Measurements from ENCODE around the gene MCTP1.

The MCTP1 gene

GRCh38 chr5:94870511-94871183 is 414.2 kb downstream of the MCTP1 start:
- DNase-seq (ENCODE audit: low read depth), result no peak
- TF ChIP-seq CTCF (IDR thresholded peaks at IDR 0.05; ENCODE audit: low read length, missing control alignments), result no peak
- no peak overlapping the region for H3K4me3 ChIP-seq (replicated peaks; ENCODE audit: low read depth, low read length)

- H3K4me3 ChIP-seq (replicated peaks; ENCODE audit: low read depth, low read length), result no peak overlapping the region
- no peak for TF ChIP-seq CTCF (IDR thresholded peaks at IDR 0.05; ENCODE audit: low read length, missing control alignments)
- DNase-seq (ENCODE audit: low read depth), result no peak
These were observed 415.0 kb downstream of the MCTP1 start for GRCh38 chr5:94869921-94870320.

GRCh38 chr5:94863951-94864350 is 420.9 kb downstream of the MCTP1 start:
- DNase-seq (ENCODE audit: low read depth), result no peak
- TF ChIP-seq CTCF (IDR thresholded peaks at IDR 0.05; ENCODE audit: low read length, missing control alignments), result no peak
- H3K4me3 ChIP-seq (replicated peaks; ENCODE audit: low read depth, low read length), result no peak overlapping the region

GRCh38 chr5:94857111-94857510 is 427.8 kb downstream of the MCTP1 start:
- no peak for TF ChIP-seq CTCF (IDR thresholded peaks at IDR 0.05; ENCODE audit: low read length, missing control alignments)
- DNase-seq (ENCODE audit: low read depth), result no peak
- H3K4me3 ChIP-seq (replicated peaks; ENCODE audit: low read depth, low read length), result no peak overlapping the region

GRCh38 chr5:94856257-94856800 is 428.6 kb downstream of the MCTP1 start:
- DNase-seq (ENCODE audit: low read depth), result no peak
- no peak overlapping the region for H3K4me3 ChIP-seq (replicated peaks; ENCODE audit: low read depth, low read length)
- TF ChIP-seq CTCF (IDR thresholded peaks at IDR 0.05; ENCODE audit: low read length, missing control alignments), result no peak

GRCh38 chr5:94855543-94855942 is 429.4 kb downstream of the MCTP1 start:
- DNase-seq (ENCODE audit: low read depth), result no peak

More at GRCh38 chr5:94855543-94855942, 429.4 kb downstream of the MCTP1 start:
- TF ChIP-seq CTCF (IDR thresholded peaks at IDR 0.05; ENCODE audit: low read length, missing control alignments), result no peak
- H3K4me3 ChIP-seq (replicated peaks; ENCODE audit: low read depth, low read length), result no peak overlapping the region
